ENCODE measurements around the gene USP14.

Gene USP14

DNA sequence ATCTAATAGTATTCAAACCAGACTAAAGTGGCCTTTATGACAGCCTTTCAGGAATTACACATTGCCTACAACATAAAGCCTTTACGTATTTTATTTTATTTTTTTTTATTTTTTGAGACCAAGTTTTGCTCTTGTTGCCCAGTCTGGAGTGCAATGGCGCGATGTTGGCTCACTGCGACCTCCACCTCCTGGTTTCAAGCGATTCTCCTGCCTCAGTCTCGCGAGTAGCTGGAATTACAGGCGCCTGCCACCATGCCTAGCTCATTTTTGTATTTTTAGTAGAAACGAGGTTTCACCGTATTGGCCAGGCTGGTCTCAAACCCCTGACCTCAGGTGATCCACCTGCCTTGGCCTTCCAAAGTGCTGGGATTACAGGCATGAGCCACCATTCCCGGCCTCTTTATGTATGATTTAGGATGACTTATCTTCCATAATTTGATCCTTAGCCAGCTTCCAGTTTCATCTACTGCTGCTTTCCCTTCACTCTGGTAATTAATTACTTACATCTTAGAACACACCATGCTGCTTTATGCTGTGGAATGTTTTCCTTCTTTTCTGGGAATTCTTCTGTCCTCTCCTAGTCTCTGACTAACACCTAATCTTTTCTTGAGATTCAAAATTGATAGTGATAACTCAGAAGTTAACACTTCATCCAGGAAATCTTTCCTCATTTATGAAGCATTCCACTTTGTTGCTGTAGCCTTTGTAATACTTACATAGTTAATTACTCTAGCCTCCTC lies 2.6 kb downstream of the USP14 start:
- no peak for FAIRE-seq

DNA sequence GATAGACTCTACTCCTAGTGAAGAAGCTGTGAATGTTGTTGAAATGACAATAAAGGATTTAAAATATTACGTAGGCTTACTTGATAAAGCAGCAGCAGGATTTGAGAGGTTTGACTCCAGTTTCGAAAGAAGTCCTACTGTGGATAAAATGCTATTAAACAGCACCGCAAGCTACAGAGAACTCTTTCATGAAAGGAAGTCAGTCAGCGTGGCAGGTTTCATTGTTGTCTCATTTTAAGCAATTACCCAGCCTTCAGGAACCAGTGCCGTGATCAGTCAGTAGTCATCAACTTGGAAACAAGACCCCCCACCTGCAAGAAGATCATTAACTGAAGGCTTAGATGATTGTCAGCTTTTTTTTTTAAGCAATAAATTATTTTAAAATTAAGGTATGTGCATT lies 14.0 kb downstream of the USP14 start:
- FAIRE-seq: no peak

DNA sequence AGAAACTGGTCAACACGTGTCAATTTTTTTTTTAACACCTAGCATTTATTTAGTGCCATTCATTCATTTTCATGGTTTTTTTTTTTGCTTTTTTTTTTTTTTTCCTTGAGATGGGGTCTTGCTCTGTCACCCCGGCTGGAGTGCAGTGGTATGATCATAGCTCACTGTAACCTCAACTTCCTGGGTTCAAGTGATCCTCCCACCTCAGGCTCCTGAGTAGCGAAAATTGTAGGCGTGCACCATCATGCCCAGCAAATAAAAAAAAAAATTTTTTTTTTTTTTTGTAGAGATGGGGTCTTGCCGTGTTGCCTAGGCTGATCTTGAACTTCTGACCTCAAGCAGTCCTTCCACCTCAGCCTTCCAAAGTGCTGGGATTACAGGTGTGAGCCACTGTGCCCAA lies 21.1 kb downstream of the USP14 start:
- FAIRE-seq: no peak

DNA sequence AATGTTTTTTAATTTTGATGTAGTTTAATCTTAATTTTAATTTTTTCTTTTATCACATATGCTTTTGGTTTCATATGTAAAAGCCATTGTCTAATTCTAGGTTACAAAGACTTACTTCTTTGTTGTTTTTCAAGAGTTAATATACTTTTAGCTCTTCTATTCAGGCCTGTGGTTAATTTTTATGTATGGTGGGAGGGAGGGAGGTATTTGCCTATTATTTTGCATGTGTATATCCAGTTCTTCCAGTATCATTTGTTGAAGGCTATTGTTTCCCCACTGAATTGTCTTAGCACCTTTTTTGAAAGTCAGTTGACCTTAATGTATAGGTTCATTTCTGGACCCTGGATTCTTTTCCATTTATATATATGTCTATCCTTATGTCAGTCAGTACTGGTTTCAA lies 23.4 kb downstream of the USP14 start:
- FAIRE-seq: no peak

DNA sequence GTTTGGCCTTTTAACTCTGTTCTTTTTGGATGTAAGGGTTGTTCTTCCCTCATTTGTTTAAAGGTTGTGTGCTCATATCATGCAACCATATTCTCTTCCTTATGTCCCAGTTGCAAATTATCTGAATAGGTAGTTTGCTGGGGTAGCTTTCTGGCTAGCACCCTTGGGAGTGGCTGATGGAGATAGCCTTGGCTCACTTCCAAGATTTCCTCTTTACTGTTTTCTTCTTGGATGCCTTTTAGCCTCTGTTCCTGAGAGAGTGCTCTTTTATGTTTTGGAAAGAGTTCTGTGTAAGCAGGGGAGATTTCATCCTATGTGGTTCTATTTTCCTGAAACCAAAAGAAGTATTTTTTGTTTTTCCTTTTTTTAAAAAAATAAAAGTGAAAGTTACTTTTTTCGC lies 25.4 kb downstream of the USP14 start:
- no peak for FAIRE-seq

DNA sequence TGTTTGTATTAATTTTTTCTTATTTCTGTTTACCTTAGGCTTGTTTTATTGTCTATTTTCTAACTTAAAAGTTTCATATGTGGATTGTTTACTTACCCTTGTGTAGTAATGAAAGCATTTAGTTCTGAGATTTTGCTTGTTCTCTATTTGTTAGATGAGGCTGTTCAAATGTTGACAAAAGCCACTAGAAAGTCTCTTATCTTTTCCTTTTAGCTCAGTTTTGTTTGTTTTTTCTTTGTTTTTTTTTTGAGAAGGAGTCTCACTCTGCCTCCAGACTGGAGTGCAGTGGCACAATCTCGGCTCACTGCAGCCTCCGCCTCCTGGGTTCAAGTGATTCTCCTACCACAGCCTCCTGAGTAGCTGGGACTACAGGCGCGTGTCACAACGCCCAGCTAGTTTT lies 30.9 kb downstream of the USP14 start:
- no peak for FAIRE-seq

DNA sequence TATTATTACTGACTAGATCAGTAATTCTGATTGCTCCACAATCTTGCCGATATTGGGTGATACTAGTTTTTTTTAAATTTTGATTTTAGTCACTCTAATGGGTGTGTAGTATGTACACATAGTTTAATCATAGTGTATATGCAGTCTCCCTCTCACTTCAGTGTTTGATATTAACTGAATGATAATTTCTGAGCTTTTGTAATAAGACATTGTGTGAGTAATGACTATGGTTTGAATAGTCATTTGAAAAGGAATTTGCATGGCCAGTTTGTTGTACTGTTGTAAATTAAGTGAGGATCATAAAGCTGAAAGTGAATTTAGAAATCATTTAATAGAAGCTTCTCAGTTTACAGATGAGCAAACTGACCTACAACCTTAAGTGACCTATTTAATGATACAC lies 33.4 kb downstream of the USP14 start:
- FAIRE-seq: no peak

DNA sequence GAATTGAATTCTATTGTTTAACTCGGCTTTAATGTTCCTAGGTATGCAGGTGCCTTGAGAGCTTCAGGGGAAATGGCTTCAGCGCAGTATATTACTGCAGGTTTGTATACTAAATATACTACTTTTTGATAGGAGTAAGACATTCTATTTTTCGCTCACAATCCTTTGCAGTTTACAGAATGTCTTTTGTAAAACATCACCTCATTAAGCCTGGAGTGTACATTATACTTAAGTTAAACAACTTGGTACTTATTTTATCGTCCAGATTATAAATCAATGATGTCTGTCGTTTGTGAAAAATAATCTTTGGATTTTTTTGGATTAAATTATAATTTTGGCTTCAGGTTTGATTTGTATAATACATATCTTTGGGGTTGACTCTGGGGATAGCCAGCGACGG lies 34.4 kb downstream of the USP14 start:
- FAIRE-seq: no peak

DNA sequence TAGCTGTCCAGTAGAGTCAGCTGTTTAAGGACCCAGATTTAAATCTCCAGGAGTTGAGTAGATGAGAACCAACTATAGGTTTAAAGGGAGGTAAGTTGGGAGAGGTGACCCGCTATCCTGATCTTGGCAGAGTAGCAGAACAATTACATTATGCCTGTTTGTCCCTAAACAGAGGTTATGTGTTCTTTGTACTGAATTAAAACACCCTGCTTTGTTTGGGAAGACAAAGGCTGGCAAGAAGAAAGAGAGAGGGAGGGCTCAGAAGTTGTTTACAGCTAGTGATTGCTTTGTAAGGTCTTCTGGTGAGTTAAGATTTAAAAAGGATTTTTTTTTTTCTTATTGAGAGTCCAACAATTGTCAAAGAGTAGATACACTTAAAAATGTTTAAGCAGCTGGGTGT lies 37.3 kb downstream of the USP14 start:
- no peak for FAIRE-seq

DNA sequence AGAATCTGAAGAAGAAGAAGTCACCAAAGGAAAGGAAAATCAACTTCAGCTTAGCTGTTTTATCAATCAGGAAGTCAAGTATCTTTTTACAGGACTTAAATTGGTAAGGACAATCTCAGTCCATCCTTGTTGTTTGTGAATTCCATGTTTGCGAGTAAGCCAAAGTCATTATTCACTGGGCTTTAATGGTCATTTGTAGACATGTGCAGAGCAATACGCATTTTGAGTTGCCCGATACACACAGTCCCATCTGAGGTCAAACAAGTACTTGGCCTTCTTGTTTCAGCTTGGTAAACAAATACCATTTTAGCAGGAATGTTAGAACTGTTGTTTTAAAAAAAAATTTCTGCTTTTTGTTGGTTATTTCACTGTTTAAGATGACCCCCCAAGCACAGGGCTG lies 40.9 kb downstream of the USP14 start:
- no peak for FAIRE-seq

DNA sequence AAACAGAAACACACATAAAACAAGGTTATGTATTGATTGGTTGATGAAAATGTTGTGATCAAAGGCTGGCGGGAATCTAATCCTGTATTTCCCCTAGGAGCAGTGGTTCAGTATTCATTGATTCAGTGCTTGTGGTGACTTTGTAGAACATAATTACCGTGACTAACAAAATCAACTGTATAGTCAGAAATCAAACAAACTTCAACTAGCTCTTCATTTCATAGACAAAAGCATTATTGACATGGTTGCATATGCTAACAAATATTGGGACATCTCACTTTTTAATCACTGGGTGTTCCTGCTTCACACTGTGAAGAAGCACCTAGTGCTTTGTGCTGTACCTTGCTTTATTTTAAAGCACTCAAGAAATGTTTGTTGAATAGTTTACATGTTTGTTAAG lies 41.4 kb downstream of the USP14 start:
- FAIRE-seq: no peak

DNA sequence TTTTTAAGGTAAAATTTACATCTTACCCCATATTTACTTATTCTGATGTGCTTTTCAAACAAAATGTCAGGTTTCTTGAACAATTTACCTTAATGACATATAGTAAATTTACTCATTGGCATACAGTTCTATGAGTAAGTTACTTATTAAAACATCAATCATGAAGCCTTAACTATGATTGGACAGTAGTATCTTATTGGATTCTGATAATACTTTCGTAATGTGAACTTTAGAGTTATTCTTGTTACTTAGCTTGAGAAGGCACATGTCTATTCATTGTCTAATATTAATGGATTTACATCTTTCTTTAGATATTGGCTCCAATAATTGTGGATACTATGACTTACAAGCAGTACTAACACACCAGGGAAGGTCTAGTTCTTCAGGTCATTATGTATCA lies 51.7 kb downstream of the USP14 start:
- no peak for FAIRE-seq

DNA sequence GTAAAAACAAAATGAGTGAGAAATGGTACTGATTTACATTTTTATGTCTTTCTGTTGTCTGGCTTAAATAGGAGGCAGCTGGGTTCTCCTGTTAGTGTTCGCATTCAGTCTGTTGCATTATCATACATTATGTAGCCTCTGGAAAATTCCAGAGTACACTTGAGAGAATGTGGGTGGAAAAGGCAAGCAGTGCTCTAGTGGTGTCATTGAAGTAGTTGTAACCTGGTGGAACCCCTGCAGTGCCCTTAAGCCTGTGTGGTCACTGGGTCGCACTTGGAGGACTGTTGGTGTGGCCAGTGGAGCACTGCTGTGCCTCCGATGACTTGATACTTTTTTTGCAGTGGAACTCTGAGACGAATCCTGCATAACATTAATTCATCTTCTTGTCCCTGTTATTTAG lies 52.4 kb downstream of the USP14 start:
- no peak for FAIRE-seq

DNA sequence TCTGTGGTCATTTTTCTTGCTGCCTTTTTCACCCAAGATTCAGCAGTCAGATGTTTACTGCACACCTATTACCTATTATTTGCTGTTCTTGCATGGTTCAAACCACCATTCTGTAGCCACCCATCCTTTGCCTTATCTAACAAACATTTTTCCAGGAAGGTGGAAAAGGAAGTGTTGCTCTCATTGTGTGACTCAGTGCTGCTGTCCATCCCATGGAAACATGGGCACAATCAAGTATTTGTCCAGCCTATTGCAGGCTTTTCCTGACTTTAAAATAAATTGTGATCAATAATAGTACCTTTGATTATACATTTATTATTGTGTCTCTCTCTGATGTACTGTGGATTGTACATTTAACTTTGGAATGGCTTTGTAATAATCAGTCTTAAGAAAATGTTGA lies 53.2 kb downstream of the USP14 start:
- no peak for FAIRE-seq

DNA sequence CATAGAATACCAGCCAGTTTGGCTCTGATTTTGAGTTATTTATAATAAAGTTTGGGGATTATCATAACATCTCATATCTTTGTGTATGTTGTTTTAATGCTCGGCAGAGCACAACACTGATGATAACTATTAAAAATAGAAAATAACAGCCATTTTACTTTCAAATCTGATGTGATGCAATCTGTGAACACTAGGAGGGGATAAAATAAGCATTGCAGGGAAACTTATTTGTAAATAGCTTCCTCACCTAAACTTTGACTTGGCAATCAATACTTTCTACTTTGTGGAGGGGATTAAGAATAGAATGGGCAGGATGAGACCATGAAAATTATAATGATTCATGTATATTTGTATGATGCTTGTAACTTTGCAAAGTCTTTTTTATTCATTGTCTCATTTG lies 54.4 kb downstream of the USP14 start:
- FAIRE-seq: no peak

DNA sequence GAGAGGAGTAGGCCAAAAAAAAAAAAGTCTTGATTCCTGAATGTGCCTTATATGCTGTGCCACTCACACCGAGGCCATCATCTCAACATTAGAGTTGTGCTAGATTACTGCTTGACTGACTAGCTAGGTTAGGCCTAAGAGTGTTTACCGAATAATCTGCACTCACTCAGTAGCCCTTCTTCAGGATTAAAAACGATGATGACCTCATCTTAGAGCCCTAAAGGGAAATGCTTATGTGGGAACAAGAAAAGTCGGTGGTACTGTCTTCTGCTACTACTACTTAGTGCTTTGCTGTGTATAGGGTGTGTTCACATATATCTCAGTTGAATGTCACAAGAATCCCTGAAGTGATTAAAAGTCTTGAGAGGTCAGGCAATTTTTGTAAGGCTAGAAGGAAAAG lies 55.1 kb downstream of the USP14 start:
- no peak for FAIRE-seq

DNA sequence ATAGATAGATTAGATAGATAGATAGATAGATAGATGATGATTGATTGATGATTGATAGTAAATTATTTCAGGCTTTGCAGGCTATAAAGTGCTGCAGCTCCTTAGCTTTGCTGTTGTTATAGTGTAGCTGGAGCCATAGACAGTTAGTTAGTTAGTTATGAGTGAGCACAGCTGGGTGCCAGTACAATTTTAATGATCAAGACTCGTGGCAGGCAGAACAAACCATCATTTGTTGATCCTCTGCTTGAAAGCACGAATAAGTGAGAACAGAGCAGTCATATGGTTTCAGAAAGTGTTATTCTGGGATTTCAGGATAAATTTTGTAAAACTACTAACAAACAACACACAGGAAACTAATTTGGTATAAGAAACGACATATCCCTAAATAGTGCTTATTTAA lies 55.6 kb downstream of the USP14 start:
- no peak for FAIRE-seq

DNA sequence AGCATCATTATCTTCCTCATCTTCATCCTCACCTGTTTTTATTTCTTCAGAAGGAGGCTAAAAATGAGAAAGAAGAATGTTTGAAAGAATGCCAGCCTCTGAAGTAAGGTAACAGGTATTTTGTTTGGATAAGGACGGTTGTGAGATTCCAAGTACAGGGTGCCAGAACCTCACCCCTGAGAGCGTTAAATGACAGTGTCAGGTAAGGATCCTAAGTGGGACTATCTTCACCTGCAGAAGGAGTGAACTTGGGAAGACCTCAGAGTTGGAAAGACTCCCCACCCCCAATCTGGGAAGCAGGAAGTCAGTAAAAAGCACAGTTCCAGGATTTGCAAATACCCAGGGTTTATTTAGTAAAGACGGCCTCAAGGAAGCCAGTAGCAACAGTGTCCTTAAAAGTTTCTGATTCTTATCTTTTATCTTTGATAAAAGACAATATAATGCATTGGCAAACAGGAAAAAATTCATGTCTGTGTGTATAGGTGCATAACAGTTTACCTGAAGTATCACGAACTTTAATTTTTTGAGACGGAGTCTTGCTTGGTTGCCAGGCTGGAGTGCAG lies 57.2 kb downstream of the USP14 start:
- no peak for FAIRE-seq

DNA sequence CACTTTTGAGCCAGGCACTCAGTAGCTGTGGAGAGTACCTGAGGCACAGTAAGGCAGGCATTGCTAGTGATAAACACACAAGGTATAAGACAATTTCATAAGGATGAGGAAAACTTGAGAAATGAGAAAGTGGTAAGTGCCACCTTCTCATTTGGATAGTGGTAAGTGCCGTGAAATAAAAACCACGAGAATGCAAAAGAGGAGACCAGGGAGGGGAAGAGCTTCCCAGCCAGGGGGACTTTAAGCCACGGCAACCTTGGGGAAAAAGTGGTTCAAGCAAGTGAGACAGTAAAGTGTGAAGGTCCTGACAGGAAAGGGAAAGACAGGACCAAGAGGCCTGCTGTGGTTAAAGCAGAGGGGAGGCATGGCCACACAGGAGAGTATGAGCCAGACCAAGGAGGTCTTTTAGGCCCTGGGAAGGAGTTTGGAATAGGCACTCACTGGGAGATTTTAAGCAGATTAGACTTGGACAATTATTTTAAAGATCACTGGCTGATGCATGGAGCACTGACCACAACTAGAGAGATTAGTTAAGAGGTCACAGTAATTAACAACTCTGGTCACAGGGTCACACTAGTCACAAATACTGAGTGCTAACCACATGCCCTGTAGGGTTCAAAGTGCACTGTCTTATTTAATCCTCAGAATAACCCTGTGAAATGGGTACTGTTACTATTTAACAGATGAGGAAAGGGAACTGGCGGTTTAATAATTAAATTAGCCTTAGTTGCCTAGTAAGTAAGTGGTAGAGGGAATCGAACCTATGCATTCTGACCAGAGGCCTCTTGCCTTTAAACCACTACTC lies 59.4 kb downstream of the USP14 start:
- no peak for FAIRE-seq

DNA sequence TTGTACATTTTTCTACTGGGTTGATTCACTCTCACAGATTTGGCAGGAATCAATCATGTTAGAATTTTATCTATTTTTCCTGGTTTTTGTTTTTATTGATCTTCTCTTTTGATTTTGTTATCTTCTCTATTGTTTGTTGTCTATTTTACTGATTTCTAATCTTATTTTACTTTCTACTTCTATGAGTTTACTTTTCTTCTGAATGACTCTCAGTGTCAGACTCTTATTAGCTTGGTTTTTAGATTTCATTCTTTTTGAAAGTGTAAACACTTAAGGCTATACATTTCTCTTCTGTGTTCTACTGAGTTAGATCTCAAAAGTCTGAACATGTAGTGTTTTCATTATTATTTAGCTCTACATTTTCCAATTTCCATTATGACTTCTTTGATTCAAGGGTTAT lies 62.4 kb downstream of the USP14 start:
- no peak for FAIRE-seq

DNA sequence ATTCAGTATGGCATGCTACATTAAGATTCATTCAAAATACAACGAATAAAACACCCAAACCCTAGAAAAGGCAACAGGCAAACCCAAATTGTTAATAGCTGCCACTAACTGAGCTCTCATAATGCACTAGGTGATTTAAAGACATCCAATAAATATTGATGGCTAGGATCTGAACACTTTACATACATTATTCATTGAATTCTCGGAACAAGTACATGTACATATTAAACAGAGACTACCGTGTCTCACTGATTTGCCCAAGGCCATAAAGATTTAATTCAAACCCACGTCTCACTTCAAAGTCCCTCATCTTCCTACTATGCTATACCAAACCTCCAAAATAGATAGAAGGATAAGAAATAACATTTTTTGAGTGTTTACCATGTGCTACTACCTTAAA lies 67.4 kb downstream of the USP14 start:
- FAIRE-seq: no peak

DNA sequence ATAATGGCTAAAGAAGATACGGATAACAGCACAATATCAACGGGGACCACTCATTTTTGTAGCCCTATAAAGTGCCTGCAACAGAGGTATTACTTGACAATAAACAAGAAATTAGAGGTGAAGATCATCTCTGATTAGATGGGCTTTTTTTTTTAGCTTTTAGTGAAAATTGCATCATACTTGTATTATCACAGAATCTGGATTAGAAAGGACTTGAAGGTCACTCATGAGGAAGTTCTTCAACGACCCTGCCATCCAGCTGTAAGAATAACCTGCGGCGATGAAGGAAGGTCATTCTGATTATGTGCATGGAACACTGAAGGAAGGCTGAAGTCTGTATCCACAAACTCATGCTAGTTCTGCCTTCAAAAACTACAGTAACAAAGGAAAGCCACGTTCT lies 69.0 kb downstream of the USP14 start:
- FAIRE-seq: no peak

DNA sequence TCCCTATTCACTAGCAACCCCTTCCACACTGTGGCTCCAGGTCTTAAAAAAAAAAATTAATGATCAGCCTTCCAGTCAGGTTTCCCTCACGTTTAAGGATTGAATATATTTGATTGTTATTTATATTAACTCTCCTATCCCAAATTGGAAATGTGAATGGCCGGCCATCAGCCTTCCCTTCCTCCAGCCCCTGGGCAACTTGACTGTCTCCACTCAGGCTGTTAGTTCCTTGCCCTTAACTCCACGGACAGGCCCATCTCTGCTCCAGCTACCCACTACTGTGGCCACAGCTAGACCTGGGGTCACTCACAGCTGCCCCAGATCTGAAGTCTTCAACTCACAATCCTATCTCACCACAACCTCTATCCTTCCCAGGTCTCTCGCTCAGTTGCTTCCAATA lies 69.5 kb downstream of the USP14 start:
- no peak for FAIRE-seq

DNA sequence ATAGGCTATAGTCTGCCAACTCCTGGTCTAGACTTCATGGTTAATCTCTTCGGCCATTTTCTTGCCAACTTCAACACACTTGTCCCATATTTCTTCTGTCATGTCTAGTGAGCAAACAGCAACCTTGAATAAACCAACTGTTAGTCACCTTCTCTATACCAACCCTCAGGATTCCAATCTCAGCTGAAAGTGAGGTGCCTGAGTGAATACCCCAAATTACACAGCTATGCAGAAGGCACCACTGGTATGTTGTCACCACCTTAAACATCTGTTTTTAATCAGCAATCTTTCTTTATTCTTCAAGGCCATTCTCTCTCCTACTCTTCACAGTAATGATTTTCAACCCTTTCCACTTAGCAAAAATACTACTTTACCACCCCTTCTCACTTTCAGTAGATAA lies 70.2 kb downstream of the USP14 start:
- no peak for FAIRE-seq

DNA sequence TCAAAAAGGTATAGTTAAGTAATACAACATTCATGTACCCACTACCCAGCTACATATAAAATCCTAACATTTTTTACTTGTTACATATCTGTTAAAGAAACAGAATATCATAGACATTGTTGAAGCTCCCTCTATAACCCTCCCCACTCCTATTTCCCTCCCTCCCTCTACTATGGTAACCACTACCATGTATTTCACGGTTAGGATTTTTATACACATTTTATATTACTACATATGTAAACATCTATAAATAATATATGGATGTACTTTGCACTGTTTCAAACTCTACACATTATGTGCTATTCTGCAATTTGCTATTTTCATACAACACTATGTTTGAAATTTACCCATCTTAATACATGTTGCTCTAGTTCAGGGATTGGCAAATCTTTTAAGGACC lies 73.2 kb downstream of the USP14 start:
- no peak for FAIRE-seq
